ENCODE results near the gene OR8S1. TPM values are rescaled to one million over a fixed set of nuclear protein-coding genes. Genes with fewer than 3 reads are reported as not detected.
"Not testable (repeated sequence)": the region's sequence is repeated elsewhere in the genome, so short reads cannot be mapped to it uniquely, and the experiment has no call there.

OR8S1 gene
- polyA plus RNA-seq, 4 donors = not detected

DNA sequence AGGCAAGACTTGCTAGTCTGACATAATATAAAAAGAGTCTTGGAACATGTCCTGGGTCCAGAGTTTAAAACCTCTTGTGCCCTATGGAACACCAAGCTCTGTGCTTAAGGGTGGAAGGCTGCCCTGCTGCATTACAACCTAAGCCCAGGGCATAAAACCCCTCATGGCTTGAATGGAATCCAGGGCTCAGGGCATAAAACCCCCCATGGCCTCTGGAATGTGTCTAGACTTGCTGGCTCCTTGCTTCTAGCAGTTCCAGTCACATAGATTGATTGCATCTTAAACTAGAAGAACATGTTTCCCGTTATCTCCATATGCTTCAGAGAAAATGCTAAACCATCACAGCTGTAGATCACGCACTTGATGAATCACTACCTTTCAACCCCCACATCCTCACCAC lies 18.6 kb upstream of the OR8S1 start:
- not testable (repeated sequence) for H3K27me3 ChIP-seq (ENCODE audit: control insufficient read depth in 3 of 3, insufficient read depth in 3 of 3, low read length in 3 of 3); H3K4me1 ChIP-seq (ENCODE audit: control insufficient read depth in 3 of 3, insufficient read depth in 2 of 3, low read depth in 1 of 3, low read length in 2 of 3); H3K4me3 ChIP-seq (ENCODE audit: low read depth in 1 of 3, low read length in 3 of 3); H3K9me3 ChIP-seq (ENCODE audit: control insufficient read depth in 2 of 2, insufficient read depth in 1 of 2, low read depth in 1 of 2, low read length in 1 of 2); FAIRE-seq; H3K27ac ChIP-seq (ENCODE audit: low read depth in 1 of 3, low read length in 2 of 3); DNase-seq; H3K36me3 ChIP-seq (ENCODE audit: control insufficient read depth in 3 of 3, insufficient read depth in 2 of 3, low read depth in 1 of 3, low read length in 3 of 3)
- 69 to 80% (median 75%) methylated on average over 2 of the region's 2 CpGs for WGBS, 3 donors

DNA sequence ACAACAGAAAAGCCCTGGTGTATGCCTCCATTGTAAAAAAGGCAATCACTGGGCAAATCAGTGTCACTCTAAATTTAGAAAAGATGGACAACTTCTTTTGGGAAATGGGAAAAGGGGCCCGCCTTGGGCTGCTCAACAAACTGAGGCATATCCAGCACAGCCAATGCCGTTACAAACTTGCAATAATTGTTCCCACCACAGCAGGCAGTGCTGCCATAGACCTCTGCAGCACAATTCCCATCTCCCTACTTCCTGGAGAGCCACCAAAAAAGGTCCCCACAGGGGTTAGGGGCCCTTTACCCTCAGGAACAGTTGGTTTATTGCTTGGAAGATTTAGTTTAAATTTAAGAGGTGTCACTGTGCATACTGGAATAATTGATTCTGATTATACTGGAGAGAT lies 16.4 kb upstream of the OR8S1 start:
- no peak overlapping the region for H3K4me3 ChIP-seq (ENCODE audit: low read depth in 1 of 3, low read length in 3 of 3)
- no peaks in the 10 kb centered on the region for H3K36me3 ChIP-seq (ENCODE audit: control insufficient read depth in 3 of 3, insufficient read depth in 2 of 3, low read depth in 1 of 3, low read length in 3 of 3)
- no peaks in the 10 kb centered on the region for H3K4me1 ChIP-seq (ENCODE audit: control insufficient read depth in 3 of 3, insufficient read depth in 2 of 3, low read depth in 1 of 3, low read length in 2 of 3)
- FAIRE-seq (no peak), DNase-seq (no peak)
- H3K27ac ChIP-seq (ENCODE audit: low read depth in 1 of 3, low read length in 2 of 3) = no peak overlapping the region
- peaks cover 0 to 9% of the 10 kb centered on the region in 2 donors for H3K9me3 ChIP-seq (ENCODE audit: control insufficient read depth in 2 of 2, insufficient read depth in 1 of 2, low read depth in 1 of 2, low read length in 1 of 2)
- WGBS, 3 donors = 58 to 74% (median 73%) methylated on average over 2 of the region's 2 CpGs
- no peaks in the 10 kb centered on the region for H3K27me3 ChIP-seq (ENCODE audit: control insufficient read depth in 3 of 3, insufficient read depth in 3 of 3, low read length in 3 of 3)

DNA sequence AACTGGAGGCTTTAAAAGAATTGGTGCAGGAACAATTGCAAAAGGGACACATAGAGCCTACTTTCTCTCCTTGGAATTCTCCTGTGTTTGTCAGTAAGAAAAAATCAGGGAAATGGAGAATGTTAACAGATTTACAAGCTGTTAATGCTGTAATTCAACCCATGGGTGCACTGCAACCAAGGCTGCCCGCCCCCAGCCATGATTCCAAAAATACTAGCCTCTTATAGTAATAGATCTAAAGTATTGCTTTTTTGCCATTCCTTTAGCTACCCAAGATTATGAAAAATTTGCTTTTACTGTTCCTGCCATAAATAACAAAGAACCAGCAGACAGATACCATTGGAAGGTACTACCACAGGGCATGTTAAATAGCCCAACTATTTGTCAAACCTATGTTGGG lies 15.3 kb upstream of the OR8S1 start:
- Histone ChIP-seq H3K27me3 (ENCODE audit: control insufficient read depth in 3 of 3, insufficient read depth in 3 of 3, low read length in 3 of 3) (no peaks in the 10 kb centered on the region), H3K4me3 (ENCODE audit: low read depth in 1 of 3, low read length in 3 of 3) (no peak overlapping the region), H3K27ac (ENCODE audit: low read depth in 1 of 3, low read length in 2 of 3) (no peak overlapping the region), H3K9me3 (ENCODE audit: control insufficient read depth in 2 of 2, insufficient read depth in 1 of 2, low read depth in 1 of 2, low read length in 1 of 2) (peaks cover 0 to 9% of the 10 kb centered on the region in 2 donors), H3K36me3 (ENCODE audit: control insufficient read depth in 3 of 3, insufficient read depth in 2 of 3, low read depth in 1 of 3, low read length in 3 of 3) (no peaks in the 10 kb centered on the region), H3K4me1 (ENCODE audit: control insufficient read depth in 3 of 3, insufficient read depth in 2 of 3, low read depth in 1 of 3, low read length in 2 of 3) (no peaks in the 10 kb centered on the region)
- 11 to 47% (median 15%) methylated on average over 1 of the region's 1 CpG for WGBS, 3 donors
- FAIRE-seq = no peak
- no peak for DNase-seq

DNA sequence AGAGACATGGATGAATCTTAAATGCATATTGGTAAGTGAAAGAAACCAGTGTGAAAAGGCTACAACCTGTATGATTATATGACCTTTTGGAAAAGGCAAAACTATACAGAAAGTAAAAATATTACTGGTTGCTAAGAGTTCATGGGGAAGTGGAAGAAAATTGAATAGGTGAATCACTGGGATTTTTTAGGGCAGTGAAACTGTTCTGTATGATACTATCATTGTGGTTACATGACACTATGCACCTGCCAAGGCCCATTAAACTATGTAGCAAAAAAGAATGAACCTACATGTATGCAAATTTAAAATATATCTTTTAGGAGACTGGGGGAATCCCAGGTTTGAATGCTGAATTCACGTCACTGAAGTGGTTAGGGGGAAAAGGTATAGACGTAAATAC lies 12.6 kb upstream of the OR8S1 start:
- DNase-seq (no peak), FAIRE-seq (no peak)
- Histone ChIP-seq H3K4me1 (ENCODE audit: control insufficient read depth in 3 of 3, insufficient read depth in 2 of 3, low read depth in 1 of 3, low read length in 2 of 3) (no peaks in the 10 kb centered on the region), H3K27me3 (ENCODE audit: control insufficient read depth in 3 of 3, insufficient read depth in 3 of 3, low read length in 3 of 3) (no peaks in the 10 kb centered on the region), H3K4me3 (ENCODE audit: low read depth in 1 of 3, low read length in 3 of 3) (no peak overlapping the region), H3K9me3 (ENCODE audit: control insufficient read depth in 2 of 2, insufficient read depth in 1 of 2, low read depth in 1 of 2, low read length in 1 of 2) (peaks cover 0 to 9% of the 10 kb centered on the region in 2 donors), H3K36me3 (ENCODE audit: control insufficient read depth in 3 of 3, insufficient read depth in 2 of 3, low read depth in 1 of 3, low read length in 3 of 3) (no peaks in the 10 kb centered on the region), H3K27ac (ENCODE audit: low read depth in 1 of 3, low read length in 2 of 3) (no peak overlapping the region)
- WGBS, 3 donors = 58 to 69% (median 63%) methylated on average over 2 of the region's 2 CpGs

DNA sequence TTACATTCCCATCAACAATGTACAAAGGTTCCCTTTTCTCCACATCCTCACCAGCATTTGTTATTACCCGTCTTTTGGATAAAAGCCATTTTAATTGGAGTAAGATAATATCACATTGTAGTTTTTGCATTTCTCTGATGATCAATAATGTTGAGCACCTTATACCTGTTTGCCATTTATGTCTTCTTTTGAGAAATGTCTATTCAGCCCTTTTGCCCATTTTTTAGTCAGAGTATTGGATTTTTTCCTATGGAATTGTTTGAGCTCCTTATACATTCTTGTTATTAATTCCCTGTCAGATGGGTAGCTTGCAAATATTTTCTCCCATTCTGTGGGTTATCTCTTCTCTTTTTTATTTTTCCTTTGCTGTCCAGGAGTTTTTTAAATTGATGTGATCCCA lies 10.7 kb upstream of the OR8S1 start:
- DNase-seq (no peak), FAIRE-seq (no peak)
- 82 to 96% (median 85%) methylated on average over 1 of the region's 1 CpG for WGBS, 3 donors
- Histone ChIP-seq H3K4me1 (ENCODE audit: control insufficient read depth in 3 of 3, insufficient read depth in 2 of 3, low read depth in 1 of 3, low read length in 2 of 3) (no peaks in the 10 kb centered on the region), H3K36me3 (ENCODE audit: control insufficient read depth in 3 of 3, insufficient read depth in 2 of 3, low read depth in 1 of 3, low read length in 3 of 3) (no peaks in the 10 kb centered on the region), H3K9me3 (ENCODE audit: control insufficient read depth in 2 of 2, insufficient read depth in 1 of 2, low read depth in 1 of 2, low read length in 1 of 2) (peaks cover 0 to 9% of the 10 kb centered on the region in 2 donors), H3K27ac (ENCODE audit: low read depth in 1 of 3, low read length in 2 of 3) (no peak overlapping the region), H3K4me3 (ENCODE audit: low read depth in 1 of 3, low read length in 3 of 3) (no peak overlapping the region), H3K27me3 (ENCODE audit: control insufficient read depth in 3 of 3, insufficient read depth in 3 of 3, low read length in 3 of 3) (no peaks in the 10 kb centered on the region)

DNA sequence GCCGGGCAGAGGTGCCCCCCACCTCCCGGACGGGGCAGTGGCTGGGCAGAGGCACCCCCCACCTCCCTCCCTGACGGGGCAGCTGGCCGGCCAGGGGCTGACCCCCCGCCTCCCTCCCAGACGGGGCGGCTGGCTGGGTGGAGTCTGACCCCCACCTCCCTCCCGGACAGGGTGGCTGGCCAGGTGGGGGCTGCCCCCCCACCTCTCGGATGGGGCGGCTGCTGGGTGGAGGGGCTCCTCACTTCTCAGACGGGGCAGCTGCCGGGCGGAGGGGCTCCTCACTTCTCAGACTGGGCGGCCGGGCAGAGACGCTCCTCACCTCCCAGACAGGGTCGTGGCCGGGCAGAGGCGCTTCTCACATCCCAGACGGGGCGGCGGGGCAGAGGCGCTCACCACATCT lies 5.1 kb upstream of the OR8S1 start:
- WGBS, 3 donors = 86 to 92% (median 91%) methylated on average over 20 to 24 of the region's 24 CpGs
- FAIRE-seq; H3K27ac ChIP-seq (ENCODE audit: low read depth in 1 of 3, low read length in 2 of 3); DNase-seq; H3K36me3 ChIP-seq (ENCODE audit: control insufficient read depth in 3 of 3, insufficient read depth in 2 of 3, low read depth in 1 of 3, low read length in 3 of 3); H3K9me3 ChIP-seq (ENCODE audit: control insufficient read depth in 2 of 2, insufficient read depth in 1 of 2, low read depth in 1 of 2, low read length in 1 of 2); H3K4me1 ChIP-seq (ENCODE audit: control insufficient read depth in 3 of 3, insufficient read depth in 2 of 3, low read depth in 1 of 3, low read length in 2 of 3); H3K27me3 ChIP-seq (ENCODE audit: control insufficient read depth in 3 of 3, insufficient read depth in 3 of 3, low read length in 3 of 3); H3K4me3 ChIP-seq (ENCODE audit: low read depth in 1 of 3, low read length in 3 of 3): not testable (repeated sequence)

DNA sequence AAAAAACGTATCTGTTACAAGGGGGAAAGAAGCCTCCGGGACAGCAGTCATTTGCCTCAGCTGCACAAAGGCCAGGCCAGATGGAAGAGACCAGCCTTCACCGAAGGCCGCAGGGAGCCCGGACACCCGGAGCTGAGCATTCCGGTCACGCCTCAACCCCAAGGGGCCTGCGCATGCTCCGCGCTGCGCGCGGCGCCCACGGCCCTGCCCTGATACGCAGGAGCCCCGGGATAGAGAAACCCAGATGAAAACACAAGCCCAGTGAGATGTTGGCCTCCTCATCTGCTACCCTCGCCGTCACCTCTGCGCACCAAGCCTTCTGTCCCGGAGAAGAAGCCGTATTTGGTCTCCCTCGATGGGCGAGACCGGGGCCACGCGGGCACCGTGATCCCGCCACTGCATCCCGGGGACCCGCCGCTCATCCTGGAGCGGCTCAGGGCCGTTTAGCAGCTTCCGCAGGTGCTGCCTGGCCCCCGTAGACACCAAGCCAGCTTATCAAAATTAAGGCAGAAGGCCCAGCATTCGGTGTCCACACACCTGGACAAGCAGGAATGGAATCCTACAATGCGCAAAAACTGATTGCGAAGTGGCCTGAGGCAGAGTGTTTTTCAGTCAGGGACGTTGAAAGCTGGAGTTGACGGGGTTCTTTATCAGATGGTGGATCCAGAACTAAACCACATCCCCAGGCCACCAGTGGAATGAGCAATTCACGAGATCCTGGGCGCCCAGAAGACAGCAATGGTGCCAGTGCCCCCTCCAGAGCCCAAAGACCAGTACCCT lies 2.6 kb downstream of the OR8S1 start:
- H3K27ac ChIP-seq (ENCODE audit: low read depth in 1 of 3, low read length in 2 of 3) = no peak overlapping the region
- DNase-seq = no peak
- no peaks in the 10 kb centered on the region for H3K36me3 ChIP-seq (ENCODE audit: control insufficient read depth in 3 of 3, insufficient read depth in 2 of 3, low read depth in 1 of 3, low read length in 3 of 3)
- no peaks in the 10 kb centered on the region for H3K9me3 ChIP-seq (ENCODE audit: control insufficient read depth in 2 of 2, insufficient read depth in 1 of 2, low read depth in 1 of 2, low read length in 1 of 2)
- H3K27me3 ChIP-seq (ENCODE audit: control insufficient read depth in 3 of 3, insufficient read depth in 3 of 3, low read length in 3 of 3) = no peaks in the 10 kb centered on the region
- no peaks in the 10 kb centered on the region for H3K4me1 ChIP-seq (ENCODE audit: control insufficient read depth in 3 of 3, insufficient read depth in 2 of 3, low read depth in 1 of 3, low read length in 2 of 3)
- H3K4me3 ChIP-seq (ENCODE audit: low read depth in 1 of 3, low read length in 3 of 3) = no peak overlapping the region
- no peak for FAIRE-seq
- WGBS, 3 donors = 90 to 93% (median 91%) methylated on average over 41 to 44 of the region's 44 CpGs

DNA sequence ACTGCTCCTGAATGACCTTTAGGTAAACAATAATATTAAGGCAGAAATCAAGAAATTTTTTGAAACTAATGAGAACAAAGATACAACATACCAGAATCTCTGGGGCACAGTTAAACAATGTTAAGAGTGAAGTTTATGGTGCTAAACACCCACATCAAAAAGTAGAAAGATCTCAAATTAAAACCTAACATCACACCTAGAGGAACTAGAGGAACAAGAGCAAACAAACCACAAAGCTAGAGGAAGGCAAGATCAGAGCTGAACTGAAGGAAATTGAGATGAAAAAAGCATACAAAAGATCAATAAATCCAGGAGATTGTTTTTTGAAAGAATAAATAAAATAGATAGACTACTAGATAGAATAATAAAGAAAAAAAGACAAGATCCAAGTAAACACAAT lies 7.2 kb downstream of the OR8S1 start:
- FAIRE-seq (no peak), DNase-seq (no peak)
- no peaks in the 10 kb centered on the region for H3K4me1 ChIP-seq (ENCODE audit: control insufficient read depth in 3 of 3, insufficient read depth in 2 of 3, low read depth in 1 of 3, low read length in 2 of 3)
- H3K27ac ChIP-seq (ENCODE audit: low read depth in 1 of 3, low read length in 2 of 3) = no peak overlapping the region
- no peaks in the 10 kb centered on the region for H3K27me3 ChIP-seq (ENCODE audit: control insufficient read depth in 3 of 3, insufficient read depth in 3 of 3, low read length in 3 of 3)
- no peak overlapping the region for H3K4me3 ChIP-seq (ENCODE audit: low read depth in 1 of 3, low read length in 3 of 3)
- H3K9me3 ChIP-seq (ENCODE audit: control insufficient read depth in 2 of 2, insufficient read depth in 1 of 2, low read depth in 1 of 2, low read length in 1 of 2) = no peaks in the 10 kb centered on the region
- no peaks in the 10 kb centered on the region for H3K36me3 ChIP-seq (ENCODE audit: control insufficient read depth in 3 of 3, insufficient read depth in 2 of 3, low read depth in 1 of 3, low read length in 3 of 3)

DNA sequence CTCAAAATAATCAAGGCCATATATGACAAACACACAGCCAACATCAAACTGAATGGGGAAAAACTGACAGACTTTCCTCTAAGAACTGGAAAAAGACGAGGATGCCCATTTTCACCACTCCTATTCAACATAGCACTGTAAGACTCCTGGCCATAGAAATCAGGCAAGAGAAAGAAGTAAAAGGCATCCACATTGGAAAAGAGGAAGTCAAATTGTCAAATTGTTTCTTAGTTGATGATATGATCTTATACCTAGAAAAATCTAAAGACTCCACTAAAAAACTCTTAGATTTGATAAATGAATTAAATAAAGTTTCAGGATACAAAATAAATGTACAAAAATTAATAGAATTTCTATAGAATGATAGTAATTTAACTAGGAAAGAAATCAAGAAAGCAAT lies 11.2 kb downstream of the OR8S1 start:
- Histone ChIP-seq H3K36me3 (ENCODE audit: control insufficient read depth in 3 of 3, insufficient read depth in 2 of 3, low read depth in 1 of 3, low read length in 3 of 3) (no peaks in the 10 kb centered on the region), H3K9me3 (ENCODE audit: control insufficient read depth in 2 of 2, insufficient read depth in 1 of 2, low read depth in 1 of 2, low read length in 1 of 2) (no peaks in the 10 kb centered on the region), H3K4me1 (ENCODE audit: control insufficient read depth in 3 of 3, insufficient read depth in 2 of 3, low read depth in 1 of 3, low read length in 2 of 3) (no peaks in the 10 kb centered on the region), H3K4me3 (ENCODE audit: low read depth in 1 of 3, low read length in 3 of 3) (no peak overlapping the region), H3K27ac (ENCODE audit: low read depth in 1 of 3, low read length in 2 of 3) (no peak overlapping the region), H3K27me3 (ENCODE audit: control insufficient read depth in 3 of 3, insufficient read depth in 3 of 3, low read length in 3 of 3) (no peaks in the 10 kb centered on the region)
- WGBS, 3 donors = 81 to 88% (median 85%) methylated on average over 1 of the region's 1 CpG
- FAIRE-seq (no peak), DNase-seq (no peak)

Data from small intestine (tissue), 7 donors.